ENCODE results near the gene ZBTB7B.

The ZBTB7B gene

GRCh38 chr1:155023627-155024026 lies 21.0 kb downstream of the ZBTB7B start:
- no peak for DNase-seq (ENCODE audit: low read depth in 2 of 2)
- TF ChIP-seq, protein P1, sequence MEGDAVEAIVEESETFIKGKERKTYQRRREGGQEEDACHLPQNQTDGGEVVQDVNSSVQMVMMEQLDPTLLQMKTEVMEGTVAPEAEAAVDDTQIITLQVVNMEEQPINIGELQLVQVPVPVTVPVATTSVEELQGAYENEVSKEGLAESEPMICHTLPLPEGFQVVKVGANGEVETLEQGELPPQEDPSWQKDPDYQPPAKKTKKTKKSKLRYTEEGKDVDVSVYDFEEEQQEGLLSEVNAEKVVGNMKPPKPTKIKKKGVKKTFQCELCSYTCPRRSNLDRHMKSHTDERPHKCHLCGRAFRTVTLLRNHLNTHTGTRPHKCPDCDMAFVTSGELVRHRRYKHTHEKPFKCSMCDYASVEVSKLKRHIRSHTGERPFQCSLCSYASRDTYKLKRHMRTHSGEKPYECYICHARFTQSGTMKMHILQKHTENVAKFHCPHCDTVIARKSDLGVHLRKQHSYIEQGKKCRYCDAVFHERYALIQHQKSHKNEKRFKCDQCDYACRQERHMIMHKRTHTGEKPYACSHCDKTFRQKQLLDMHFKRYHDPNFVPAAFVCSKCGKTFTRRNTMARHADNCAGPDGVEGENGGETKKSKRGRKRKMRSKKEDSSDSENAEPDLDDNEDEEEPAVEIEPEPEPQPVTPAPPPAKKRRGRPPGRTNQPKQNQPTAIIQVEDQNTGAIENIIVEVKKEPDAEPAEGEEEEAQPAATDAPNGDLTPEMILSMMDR (IDR thresholded peaks at IDR 0.05; ENCODE audit: low read depth, low read length) = no peak
- H3K4me3 ChIP-seq (replicated peaks in 1 of 2; ENCODE audit: low read depth in 2 of 2, low read length in 2 of 2) = no peak overlapping the region

GRCh38 chr1:155024315-155024714 lies 21.7 kb downstream of the ZBTB7B start:
- TF ChIP-seq, protein P1 (IDR thresholded peaks at IDR 0.05; ENCODE audit: low read depth, low read length) = no peak
- no peak for DNase-seq (ENCODE audit: low read depth in 2 of 2)
- no peak overlapping the region for H3K4me3 ChIP-seq (replicated peaks in 1 of 2; ENCODE audit: low read depth in 2 of 2, low read length in 2 of 2)

GRCh38 chr1:155026154-155026553 lies 23.6 kb downstream of the ZBTB7B start:
- DNase-seq (ENCODE audit: low read depth in 2 of 2) = no peak
- TF ChIP-seq, protein P1 (IDR thresholded peaks at IDR 0.05; ENCODE audit: low read depth, low read length) = no peak
- H3K4me3 ChIP-seq (replicated peaks in 1 of 2; ENCODE audit: low read depth in 2 of 2, low read length in 2 of 2) = no peak overlapping the region

DNA sequence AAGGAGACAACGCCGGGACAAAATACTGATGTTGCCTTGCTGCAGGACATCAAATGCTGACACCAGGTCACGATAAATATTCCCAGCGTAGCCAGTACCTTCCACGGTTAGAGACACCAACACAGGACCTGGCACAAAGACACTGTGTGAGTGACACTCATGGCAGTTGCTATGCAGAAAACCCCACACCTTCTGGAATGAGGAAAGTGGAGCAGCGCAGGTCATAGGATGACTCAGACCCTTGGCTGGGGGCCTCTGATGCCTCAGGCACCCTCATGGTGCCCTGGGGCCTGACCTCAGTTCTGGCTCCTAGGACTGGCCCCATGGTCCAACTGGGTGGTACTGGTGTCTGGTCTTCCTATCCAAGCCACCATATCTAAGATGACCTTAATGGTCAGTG lies 24.0 kb downstream of the ZBTB7B start:
- TF ChIP-seq, protein P1 (IDR thresholded peaks at IDR 0.05; ENCODE audit: low read depth, low read length) = no peak
- H3K4me3 ChIP-seq (replicated peaks in 1 of 2; ENCODE audit: low read depth in 2 of 2, low read length in 2 of 2) = no peak overlapping the region
- DNase-seq (ENCODE audit: low read depth in 2 of 2) = no peak

DNA sequence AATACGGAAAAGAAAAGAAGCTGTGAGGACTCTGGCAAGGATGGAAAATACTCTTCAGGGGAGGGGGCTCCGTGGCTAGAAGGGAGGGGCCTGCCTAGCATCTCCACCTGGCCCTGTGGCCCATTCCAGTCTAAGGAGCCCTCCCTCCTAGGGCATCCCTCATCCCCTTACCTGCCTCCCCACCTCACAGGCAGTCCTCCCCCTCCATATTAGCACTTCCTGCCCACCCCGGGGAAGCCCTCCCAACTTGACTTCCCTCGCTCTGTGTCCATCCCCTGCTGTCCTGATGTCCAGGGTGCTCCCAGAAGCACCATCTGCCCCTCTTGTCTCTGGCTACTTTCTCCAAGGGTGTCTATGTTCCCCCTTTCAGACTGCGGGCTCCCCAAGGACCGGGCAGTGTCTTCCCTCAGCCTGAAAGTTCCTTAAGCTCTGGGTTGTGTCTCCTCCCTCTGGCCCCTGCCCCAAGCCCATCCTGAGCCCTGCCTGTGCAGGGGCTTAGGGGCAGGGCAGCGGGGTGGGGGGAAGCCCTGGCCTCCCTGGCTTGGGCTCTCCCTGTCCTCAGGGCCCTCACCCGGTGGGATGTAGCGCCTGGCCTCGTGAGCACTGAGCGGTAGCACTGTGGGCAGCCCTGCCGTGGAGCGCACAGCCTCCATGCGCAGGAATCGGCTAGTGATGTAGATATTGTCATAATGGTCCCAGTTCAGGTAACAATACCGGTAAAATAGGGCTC lies 27.1 kb downstream of the ZBTB7B start:
- no peak overlapping the region for H3K4me3 ChIP-seq (replicated peaks in 1 of 2; ENCODE audit: low read depth in 2 of 2, low read length in 2 of 2)
- TF ChIP-seq, protein P1 (IDR thresholded peaks at IDR 0.05; ENCODE audit: low read depth, low read length) = no peak
- no peak for DNase-seq (ENCODE audit: low read depth in 2 of 2)

- DNase-seq (ENCODE audit: low read depth in 2 of 2) = no peak
- TF ChIP-seq, protein P1 (IDR thresholded peaks at IDR 0.05; ENCODE audit: low read depth, low read length) = no peak
- no peak overlapping the region for H3K4me3 ChIP-seq (replicated peaks in 1 of 2; ENCODE audit: low read depth in 2 of 2, low read length in 2 of 2)
These were observed 27.7 kb downstream of the ZBTB7B start for GRCh38 chr1:155030243-155030795.
